ENCODE results near the gene TLR6.

- TF ChIP-seq ZC3H10 (CRISPR knock-in tag; IDR thresholded peaks at IDR 0.05), result no peak
- no peak for TF ChIP-seq PATZ1 (CRISPR knock-in tag; IDR thresholded peaks at IDR 0.05; ENCODE audit: borderline replicate concordance)
- no peak for TF ChIP-seq ESRRG (CRISPR knock-in tag; IDR thresholded peaks at IDR 0.05)
- no peak for TF ChIP-seq ZFP30 (CRISPR knock-in tag; IDR thresholded peaks at IDR 0.05)
These were observed 76.8 kb downstream of the TLR6 start for GRCh38 chr4:38779790-38780189.

All from SK-N-SH treated with all-trans-retinoic acid at 6 μM for 48 hours (cell line).